Measurements from ENCODE around the gene DCTPP1.
A peak's percentile ranks its signal among the peaks of the same experiment; 100 is the strongest.

The DCTPP1 gene

GRCh38 chr16:30437511-30438046 lies 7.7 kb upstream of the DCTPP1 start:
- no peak for TF ChIP-seq CTCF (IDR thresholded peaks at IDR 0.05; ENCODE audit: insufficient read depth, low read depth, low read length, missing control alignments)
- DNase-seq (ENCODE audit: low read depth), result no peak
- no peak overlapping the region for H3K4me3 ChIP-seq (ENCODE audit: low read depth, low read length)

GRCh38 chr16:30434852-30435251 lies 5.0 kb upstream of the DCTPP1 start:
- H3K4me3 ChIP-seq (ENCODE audit: low read depth, low read length), result no peak overlapping the region
- no peak for TF ChIP-seq CTCF (IDR thresholded peaks at IDR 0.05; ENCODE audit: insufficient read depth, low read depth, low read length, missing control alignments)
- DNase-seq (ENCODE audit: low read depth), result no peak

GRCh38 chr16:30430428-30430970 lies 669 bp upstream of the DCTPP1 start:
- peak overlapping the region; percentile 22; the same call in 1 of the 2 replicates for H3K4me3 ChIP-seq (ENCODE audit: low read depth, low read length)
- TF ChIP-seq CTCF (IDR thresholded peaks at IDR 0.05; ENCODE audit: insufficient read depth, low read depth, low read length, missing control alignments), result no peak
- no peak for DNase-seq (ENCODE audit: low read depth)

GRCh38 chr16:30429418-30429677 lies 482 bp downstream of the DCTPP1 start:
- DNase-seq (ENCODE audit: low read depth), result no peak
- no peak for TF ChIP-seq CTCF (IDR thresholded peaks at IDR 0.05; ENCODE audit: insufficient read depth, low read depth, low read length, missing control alignments)
- H3K4me3 ChIP-seq (ENCODE audit: low read depth, low read length), result peak overlapping the region; percentile 89

- no peak overlapping the region for H3K4me3 ChIP-seq (ENCODE audit: low read depth, low read length)
- no peak for TF ChIP-seq CTCF (IDR thresholded peaks at IDR 0.05; ENCODE audit: insufficient read depth, low read depth, low read length, missing control alignments)
Measured at GRCh38 chr16:30428055-30428454, 1.8 kb downstream of the DCTPP1 start.

GRCh38 chr16:30421010-30421409 lies 8.8 kb downstream of the DCTPP1 start:
- no peak overlapping the region for H3K4me3 ChIP-seq (ENCODE audit: low read depth, low read length)
- TF ChIP-seq CTCF (IDR thresholded peaks at IDR 0.05; ENCODE audit: insufficient read depth, low read depth, low read length, missing control alignments), result no peak
- DNase-seq (ENCODE audit: low read depth), result no peak

More at GRCh38 chr16:30428055-30428454, 1.8 kb downstream of the DCTPP1 start:
- DNase-seq (ENCODE audit: low read depth), result no peak
